HEK293T (cell line): ENCODE measurements around the gene NIN.

Source experiments
- BHLHE40 ChIP-seq: fragments of 450-650 bp; IDR thresholded peaks from 2 replicates; pipeline ENCODE4 v1.6.1; 2016; ENCODE audit warnings: mild to moderate bottlenecking, moderate library complexity, borderline replicate concordance
- CTBP1 ChIP-seq: fragments of 450-650 bp; IDR thresholded peaks from 2 replicates; pipeline ENCODE4 v1.6.1; 2016; ENCODE audit warnings: borderline replicate concordance
- ELF4 ChIP-seq: fragments of 450-650 bp; IDR thresholded peaks from 2 replicates; pipeline ENCODE4 v1.6.1; 2017; ENCODE audit warnings: antibody characterized with exemption
- FOXA1 ChIP-seq: fragments of 450-650 bp; IDR thresholded peaks from 2 replicates; pipeline ENCODE4 v1.6.1; 2016; ENCODE audit warnings: mild to moderate bottlenecking
- FOXK2 ChIP-seq: fragments of 450-650 bp; IDR thresholded peaks from 2 replicates; pipeline ENCODE4 v1.6.1; 2016; ENCODE audit warnings: mild to moderate bottlenecking
- FOXM1 ChIP-seq: fragments of 450-650 bp; IDR thresholded peaks from 2 replicates; pipeline ENCODE4 v1.6.1; 2017; ENCODE audit warnings: mild to moderate bottlenecking, borderline replicate concordance
- HDGF ChIP-seq: fragments of 450-650 bp; IDR thresholded peaks from 2 replicates; pipeline ENCODE4 v1.6.1; 2017; ENCODE audit warnings: antibody characterized with exemption, borderline replicate concordance
- L3MBTL2 ChIP-seq: fragments of 450-650 bp; conservative IDR thresholded peaks from 2 replicates; pipeline ENCODE4 v1.6.1; 2016; ENCODE audit warnings: mild to moderate bottlenecking
- LEF1 ChIP-seq: fragments of 450-650 bp; IDR thresholded peaks from 2 replicates; pipeline ENCODE4 v1.6.1; 2017; ENCODE audit warnings: mild to moderate bottlenecking, borderline replicate concordance
- SP1 ChIP-seq: fragments of 450-650 bp; IDR thresholded peaks from 2 replicates; pipeline ENCODE4 v1.6.1; 2017
- SUZ12 ChIP-seq: fragments of 450-650 bp; IDR thresholded peaks from 2 replicates; pipeline ENCODE4 v1.6.1; 2016; ENCODE audit warnings: mild to moderate bottlenecking
- TARDBP ChIP-seq: fragments of 450-650 bp; IDR thresholded peaks from 2 replicates; pipeline ENCODE4 v1.6.1; 2016
- ZNF384 ChIP-seq: fragments of 450-650 bp; IDR thresholded peaks from 2 replicates; pipeline ENCODE4 v1.6.1; 2016

DNA sequence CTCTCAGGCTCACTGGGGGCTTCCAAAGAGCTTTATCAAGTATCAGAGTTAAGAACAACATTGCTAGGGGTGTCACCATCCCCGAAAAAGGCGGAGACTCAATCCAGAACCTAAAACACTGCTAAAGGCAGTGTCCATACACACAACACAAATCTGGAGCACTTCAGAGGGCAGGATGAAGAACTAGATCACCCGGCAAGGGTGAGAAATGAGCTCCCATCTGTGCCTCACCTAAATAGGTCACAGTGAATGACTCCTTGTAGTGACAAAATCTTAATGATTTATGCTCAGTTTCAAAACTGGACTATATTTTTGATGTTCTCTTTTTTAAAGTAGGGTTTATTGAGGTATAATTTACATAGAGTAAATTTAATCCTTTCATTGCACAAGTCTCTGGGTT is 25.6 kb downstream of the NIN start:
- TF ChIP-seq BHLHE40 (no peak), FOXM1 (no peak), FOXK2 (no peak), ELF4 (no peak), L3MBTL2 (no peak), TARDBP (no peak), LEF1 (no peak), ZNF384 (no peak), SP1 (no peak), SUZ12 (no peak), FOXA1 (no peak), CTBP1 (no peak), HDGF (no peak)
